ENCODE measurements around the gene PDSS2. TPM values are rescaled to one million over a fixed set of nuclear protein-coding genes. Genes with fewer than 3 reads are reported as not detected.

Gene PDSS2
- total RNA-seq, 1 donor from 2014 or later = 10.7 TPM

DNA sequence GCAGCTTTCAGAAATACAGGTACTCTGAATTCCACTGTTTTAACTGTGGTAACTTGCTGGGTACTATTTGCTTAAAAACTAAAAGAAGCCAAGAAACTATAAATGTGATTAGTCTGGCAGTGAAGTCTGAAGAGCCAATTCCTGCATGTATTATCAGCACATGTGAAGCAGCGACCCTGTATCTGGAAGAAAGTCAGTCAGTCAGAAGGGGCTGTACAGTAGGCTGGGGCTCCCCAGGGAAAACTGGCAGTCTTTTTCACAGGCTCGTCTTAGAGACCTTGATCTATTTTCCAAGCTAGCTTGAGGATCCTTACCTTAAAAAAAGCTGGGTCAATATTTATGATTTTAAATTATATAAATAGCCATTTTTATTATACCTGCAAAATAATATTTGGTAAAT lies 104.9 kb downstream of the PDSS2 start:
- no peak overlapping the region for H3K27ac Mint-ChIP-seq
- H3K9me3 Mint-ChIP-seq = no peaks in the 10 kb centered on the region
- no peak for DNase-seq (ENCODE audit: low spot score in 2 of 2, unreplicated experiment in 2 of 2)
- no peaks in the 10 kb centered on the region for H3K4me1 Mint-ChIP-seq
- no peak overlapping the region for H3K4me3 Mint-ChIP-seq
- H3K36me3 Mint-ChIP-seq = no peaks in the 10 kb centered on the region
- H3K27me3 Mint-ChIP-seq (ENCODE audit: low read depth) = no peaks in the 10 kb centered on the region
- TF ChIP-seq, protein P1, sequence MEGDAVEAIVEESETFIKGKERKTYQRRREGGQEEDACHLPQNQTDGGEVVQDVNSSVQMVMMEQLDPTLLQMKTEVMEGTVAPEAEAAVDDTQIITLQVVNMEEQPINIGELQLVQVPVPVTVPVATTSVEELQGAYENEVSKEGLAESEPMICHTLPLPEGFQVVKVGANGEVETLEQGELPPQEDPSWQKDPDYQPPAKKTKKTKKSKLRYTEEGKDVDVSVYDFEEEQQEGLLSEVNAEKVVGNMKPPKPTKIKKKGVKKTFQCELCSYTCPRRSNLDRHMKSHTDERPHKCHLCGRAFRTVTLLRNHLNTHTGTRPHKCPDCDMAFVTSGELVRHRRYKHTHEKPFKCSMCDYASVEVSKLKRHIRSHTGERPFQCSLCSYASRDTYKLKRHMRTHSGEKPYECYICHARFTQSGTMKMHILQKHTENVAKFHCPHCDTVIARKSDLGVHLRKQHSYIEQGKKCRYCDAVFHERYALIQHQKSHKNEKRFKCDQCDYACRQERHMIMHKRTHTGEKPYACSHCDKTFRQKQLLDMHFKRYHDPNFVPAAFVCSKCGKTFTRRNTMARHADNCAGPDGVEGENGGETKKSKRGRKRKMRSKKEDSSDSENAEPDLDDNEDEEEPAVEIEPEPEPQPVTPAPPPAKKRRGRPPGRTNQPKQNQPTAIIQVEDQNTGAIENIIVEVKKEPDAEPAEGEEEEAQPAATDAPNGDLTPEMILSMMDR (IDR thresholded peaks at IDR 0.05; ENCODE audit: unreplicated experiment) = no peak

DNA sequence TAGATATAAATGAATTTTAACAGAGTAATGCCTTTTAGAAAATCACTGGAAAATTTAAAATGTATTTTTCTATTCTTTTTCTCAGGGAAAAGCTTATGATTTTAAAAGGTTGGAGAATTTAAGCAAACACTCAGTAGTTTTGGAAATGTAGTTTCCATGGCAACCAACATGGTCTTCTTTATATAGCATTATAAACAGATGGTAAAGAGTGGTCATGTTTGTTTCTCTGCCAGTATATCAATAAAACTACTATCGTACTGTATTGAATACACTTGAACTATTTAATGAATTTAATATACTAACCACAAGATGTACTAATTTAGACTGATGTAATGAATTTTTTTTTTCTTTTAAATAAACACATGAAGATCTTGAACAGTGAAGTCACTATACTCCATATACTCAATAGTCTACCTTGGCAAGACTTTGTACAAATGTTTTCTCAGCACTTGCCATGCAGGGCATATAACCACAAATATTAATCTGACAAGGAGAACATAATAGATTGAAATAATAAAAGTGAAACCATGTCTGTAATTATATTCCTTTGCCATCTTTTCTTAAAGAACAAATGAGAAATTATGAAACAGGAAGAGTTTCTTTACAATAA lies 105.5 kb downstream of the PDSS2 start:
- no peaks in the 10 kb centered on the region for H3K9me3 Mint-ChIP-seq
- H3K27me3 Mint-ChIP-seq (ENCODE audit: low read depth) = no peaks in the 10 kb centered on the region
- TF ChIP-seq, protein P1 (IDR thresholded peaks at IDR 0.05; ENCODE audit: unreplicated experiment) = no peak
- no peak overlapping the region for H3K4me3 Mint-ChIP-seq
- no peaks in the 10 kb centered on the region for H3K4me1 Mint-ChIP-seq
- DNase-seq (ENCODE audit: low spot score in 2 of 2, unreplicated experiment in 2 of 2) = no peak
- H3K36me3 Mint-ChIP-seq = no peaks in the 10 kb centered on the region
- H3K27ac Mint-ChIP-seq = no peak overlapping the region

DNA sequence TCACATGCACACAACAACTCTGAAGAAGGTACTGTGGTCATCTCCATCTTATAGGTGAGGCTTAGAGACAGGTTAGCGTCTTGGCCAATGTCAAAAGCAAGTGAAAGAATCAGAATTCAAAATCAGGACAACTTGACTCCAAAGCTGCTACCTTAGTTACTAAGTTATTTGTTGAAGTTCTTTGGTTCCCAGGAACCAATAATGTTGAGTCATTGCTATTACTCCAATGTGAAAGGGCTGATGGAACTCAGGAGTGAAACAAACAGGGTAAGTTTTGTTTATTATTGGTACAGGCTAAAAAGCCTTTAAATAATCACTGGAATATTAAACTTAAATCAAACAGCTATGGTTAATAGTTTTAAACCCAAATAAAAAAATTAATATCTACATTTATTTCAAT lies 111.1 kb downstream of the PDSS2 start:
- DNase-seq (ENCODE audit: low spot score in 2 of 2, unreplicated experiment in 2 of 2) = no peak
- Mint-ChIP-seq H3K4me1 (peaks cover 5% of the 10 kb centered on the region), H3K27me3 (ENCODE audit: low read depth) (no peaks in the 10 kb centered on the region), H3K4me3 (no peak overlapping the region), H3K27ac (no peak overlapping the region), H3K36me3 (no peaks in the 10 kb centered on the region), H3K9me3 (no peaks in the 10 kb centered on the region)
- TF ChIP-seq, protein P1 (IDR thresholded peaks at IDR 0.05; ENCODE audit: unreplicated experiment) = no peak

DNA sequence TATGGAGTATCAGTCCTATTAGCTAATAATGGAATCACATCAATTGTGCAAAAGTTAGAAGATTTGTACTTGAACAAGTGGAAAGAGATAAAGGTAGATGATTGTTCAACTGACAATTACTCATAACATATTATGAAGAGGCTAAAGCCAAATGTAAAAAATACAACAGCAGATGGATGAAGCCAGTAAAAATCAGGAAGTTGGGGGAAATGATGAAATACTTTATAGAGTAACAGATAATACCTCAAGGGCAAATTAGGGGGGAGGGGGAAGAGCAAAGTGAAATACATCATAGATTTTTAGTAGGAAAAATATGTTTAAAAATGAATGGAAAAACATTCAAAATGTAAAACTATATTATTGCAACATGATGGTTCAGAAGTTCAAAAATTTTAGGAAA lies 114.0 kb downstream of the PDSS2 start:
- DNase-seq (ENCODE audit: low spot score in 2 of 2, unreplicated experiment in 2 of 2) = no peak
- peaks cover 5% of the 10 kb centered on the region for H3K4me1 Mint-ChIP-seq
- no peaks in the 10 kb centered on the region for H3K9me3 Mint-ChIP-seq
- no peaks in the 10 kb centered on the region for H3K36me3 Mint-ChIP-seq
- TF ChIP-seq, protein P1 (IDR thresholded peaks at IDR 0.05; ENCODE audit: unreplicated experiment) = no peak
- no peak overlapping the region for H3K27ac Mint-ChIP-seq
- no peaks in the 10 kb centered on the region for H3K27me3 Mint-ChIP-seq (ENCODE audit: low read depth)
- no peak overlapping the region for H3K4me3 Mint-ChIP-seq

DNA sequence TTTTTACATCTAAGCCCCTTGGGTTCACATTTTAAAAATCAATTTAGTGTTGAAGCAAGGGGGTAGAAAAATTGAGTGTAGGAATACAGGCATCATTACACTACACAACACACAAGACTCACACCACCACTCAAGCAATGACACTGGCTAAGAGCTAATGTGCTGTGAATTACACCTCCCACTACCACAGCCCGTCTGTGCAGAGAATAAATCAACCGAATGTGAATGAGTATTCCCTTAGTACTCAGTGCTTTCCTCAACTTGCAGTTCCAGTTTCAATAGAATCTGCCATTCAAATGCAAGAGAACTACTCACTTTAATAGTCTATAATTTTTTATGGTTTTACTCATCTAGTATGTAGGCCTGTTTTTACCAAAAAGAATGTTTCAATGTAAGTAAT lies 114.4 kb downstream of the PDSS2 start:
- H3K27me3 Mint-ChIP-seq (ENCODE audit: low read depth) = no peaks in the 10 kb centered on the region
- no peak overlapping the region for H3K27ac Mint-ChIP-seq
- DNase-seq (ENCODE audit: low spot score in 2 of 2, unreplicated experiment in 2 of 2) = no peak
- no peaks in the 10 kb centered on the region for H3K36me3 Mint-ChIP-seq
- TF ChIP-seq, protein P1 (IDR thresholded peaks at IDR 0.05; ENCODE audit: unreplicated experiment) = no peak
- no peak overlapping the region for H3K4me3 Mint-ChIP-seq
- H3K9me3 Mint-ChIP-seq = no peaks in the 10 kb centered on the region
- peaks cover 5% of the 10 kb centered on the region for H3K4me1 Mint-ChIP-seq

DNA sequence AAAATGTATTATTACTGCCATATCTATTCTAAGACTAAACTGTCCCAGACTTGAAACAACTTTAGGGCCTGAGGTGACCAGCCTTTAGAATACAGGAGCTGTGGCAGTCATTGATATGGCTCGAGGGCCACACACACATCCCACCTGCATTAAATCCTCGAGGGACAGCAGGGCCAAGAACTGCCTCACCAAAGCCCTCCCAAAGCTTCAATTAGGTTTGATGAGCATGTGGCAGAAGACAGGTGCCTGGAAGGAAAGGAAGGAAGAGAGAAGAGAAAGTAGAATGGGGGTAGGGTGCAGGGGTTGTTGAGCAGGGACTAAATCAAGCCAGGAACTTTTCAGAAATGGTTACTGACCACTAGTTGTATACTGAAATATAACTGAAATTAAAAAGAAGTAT lies 115.0 kb downstream of the PDSS2 start:
- no peaks in the 10 kb centered on the region for H3K9me3 Mint-ChIP-seq
- no peaks in the 10 kb centered on the region for H3K27me3 Mint-ChIP-seq (ENCODE audit: low read depth)
- H3K36me3 Mint-ChIP-seq = no peaks in the 10 kb centered on the region
- H3K4me1 Mint-ChIP-seq = peaks cover 5% of the 10 kb centered on the region
- no peak for DNase-seq (ENCODE audit: low spot score in 2 of 2, unreplicated experiment in 2 of 2)
- TF ChIP-seq, protein P1 (IDR thresholded peaks at IDR 0.05; ENCODE audit: unreplicated experiment) = no peak
- no peak overlapping the region for H3K27ac Mint-ChIP-seq
- no peak overlapping the region for H3K4me3 Mint-ChIP-seq
